Ecto neural progenitor cell (in vitro differentiated cells): Measurements from ENCODE around the gene MED12.

Experiments used
- DNase-seq: peaks from one replicate; pipeline ENCODE4 v3.0.0-alpha.2; 2018; ENCODE audit warnings: low spot score

Gene MED12

DNA sequence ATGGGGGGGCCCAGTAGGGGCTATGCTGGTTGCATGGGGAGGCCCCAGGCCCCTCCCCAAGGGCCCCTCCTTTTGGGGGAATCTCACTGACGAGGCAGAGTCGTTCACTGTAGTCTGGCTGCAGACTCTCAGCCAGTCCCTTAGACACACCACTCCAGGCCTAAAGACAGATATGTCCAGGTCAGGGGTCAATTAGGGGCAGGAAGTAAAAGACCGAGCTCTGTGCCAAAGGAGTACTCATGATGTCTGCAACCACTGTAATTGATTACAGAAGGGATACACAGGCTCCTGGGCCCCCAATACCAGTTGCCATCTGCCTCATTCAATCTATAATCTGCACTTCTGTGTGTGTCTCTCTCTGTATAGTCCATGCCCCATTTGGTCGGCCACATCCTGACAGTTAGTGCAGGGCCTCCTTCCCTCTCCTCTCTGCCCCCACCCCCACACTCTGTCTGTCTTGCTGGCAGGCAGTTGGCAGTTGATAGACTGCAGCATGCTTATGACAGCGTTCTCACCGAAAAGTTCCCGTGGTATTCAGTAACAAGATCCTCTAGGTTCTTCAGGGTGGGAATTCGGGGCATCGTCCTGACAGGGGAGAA is 10.5 kb upstream of the MED12 start:
- no peak for DNase-seq

GRCh38 chrX:71109051-71109450 is 9.3 kb upstream of the MED12 start:
- no peak for DNase-seq

- no peak for DNase-seq
Measured at GRCh38 chrX:71111141-71111843, 7.1 kb upstream of the MED12 start, which contains the start of gene IL2RG. IL2RG (minus strand) TSS chrX:71111577; CDS start chrX:71111539, 38 bp downstream.

GRCh38 chrX:71111921-71112431 is 6.4 kb upstream of the MED12 start:
- no peak for DNase-seq

DNA sequence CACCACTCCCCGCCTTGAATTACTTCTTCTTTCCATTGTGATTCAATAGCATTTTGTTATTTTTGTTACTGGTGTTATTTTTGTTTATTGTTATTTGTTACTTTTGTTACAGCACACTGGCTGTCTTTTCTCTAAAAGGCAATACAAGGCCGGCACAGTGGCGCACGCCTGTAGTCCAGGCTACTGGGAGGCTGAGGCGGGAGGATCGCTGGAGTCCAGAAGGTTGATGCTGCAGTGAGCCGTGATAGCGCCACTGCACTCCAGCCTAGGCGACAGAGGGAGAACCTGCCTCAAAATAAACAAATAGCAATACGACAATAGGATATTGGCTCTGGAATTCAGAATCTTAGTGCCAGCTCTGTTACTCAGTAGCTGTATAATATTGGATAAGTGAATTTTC is 1.0 kb upstream of the MED12 start:
- no peak for DNase-seq

GRCh38 chrX:71118985-71119535 is 664 bp downstream of the MED12 start:
- no peak for DNase-seq

GRCh38 chrX:71128166-71128833 is 9.9 kb downstream of the MED12 start:
- no peak for DNase-seq

DNA sequence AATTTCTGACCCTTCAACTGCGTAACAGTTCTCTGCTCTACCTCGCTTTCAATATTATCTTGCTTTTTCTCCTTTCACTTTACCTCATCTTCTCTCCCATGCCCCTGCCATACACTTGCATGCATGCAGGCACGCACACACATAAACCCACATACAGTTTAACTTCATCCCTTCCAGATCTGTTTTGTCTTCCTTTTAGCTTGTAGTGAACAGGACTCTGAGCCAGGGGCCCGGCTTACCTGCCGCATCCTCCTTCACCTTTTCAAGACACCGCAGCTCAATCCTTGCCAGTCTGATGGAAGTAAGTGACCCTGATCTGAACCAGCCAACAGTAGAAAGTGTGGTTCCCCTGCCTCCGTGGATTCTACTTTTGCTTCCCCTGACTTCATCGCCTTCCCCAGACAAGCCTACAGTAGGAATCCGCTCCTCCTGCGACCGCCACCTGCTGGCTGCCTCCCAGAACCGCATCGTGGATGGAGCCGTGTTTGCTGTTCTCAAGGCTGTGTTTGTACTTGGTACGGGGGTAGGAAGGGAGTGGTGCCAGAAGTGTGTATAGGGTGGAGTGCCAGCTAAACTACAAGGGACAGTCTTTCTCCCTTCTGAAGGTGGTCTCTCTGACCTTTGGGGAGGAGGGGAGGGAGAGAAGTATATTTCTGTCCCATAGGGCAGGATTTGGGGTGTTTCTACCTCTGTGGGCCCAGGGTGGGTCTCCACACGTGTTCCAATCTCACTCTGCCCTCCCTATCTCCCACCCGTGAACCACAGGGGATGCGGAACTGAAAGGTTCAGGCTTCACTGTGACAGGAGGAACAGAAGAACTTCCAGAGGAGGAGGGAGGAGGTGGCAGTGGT is 10.7 kb downstream of the MED12 start:
- peak; percentile 67 for DNase-seq

GRCh38 chrX:71131510-71131909 is 13.1 kb downstream of the MED12 start:
- DNase-seq = no peak

- DNase-seq = no peak
Measured at GRCh38 chrX:71140440-71140839, 22.0 kb downstream of the MED12 start.

GRCh38 chrX:71143508-71143907 is 25.1 kb downstream of the MED12 start:
- no peak for DNase-seq

GRCh38 chrX:71144651-71145050 is 26.3 kb downstream of the MED12 start, which contains the start of gene NLGN3:
NLGN3 (plus strand) TSS chrX:71144841; CDS start chrX:71147750, 2,909 bp downstream.
- peak; percentile 61 for DNase-seq

- DNase-seq = no peak
Measured at GRCh38 chrX:71147496-71148277, 29.3 kb downstream of the MED12 start.

DNA sequence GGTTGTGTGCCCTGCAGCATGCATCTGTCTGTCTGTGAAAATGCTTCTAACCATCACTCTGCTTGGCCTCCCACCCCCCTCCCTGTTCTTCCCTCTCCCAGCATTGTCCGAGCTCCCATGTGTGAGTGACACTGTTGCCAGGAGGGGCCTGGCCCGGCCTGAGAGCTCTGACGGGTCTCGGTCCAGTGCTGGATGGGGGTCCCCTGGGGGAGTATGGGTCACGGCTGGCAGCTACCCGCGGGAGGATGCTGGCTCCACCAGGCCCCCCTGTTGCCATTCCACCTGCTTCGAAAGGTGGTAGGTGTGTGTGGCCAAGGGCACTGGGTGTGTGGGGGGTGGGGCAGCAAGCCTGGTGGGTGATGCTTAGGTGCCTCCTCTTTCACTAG is 29.9 kb downstream of the MED12 start:
- DNase-seq = no peak

DNA sequence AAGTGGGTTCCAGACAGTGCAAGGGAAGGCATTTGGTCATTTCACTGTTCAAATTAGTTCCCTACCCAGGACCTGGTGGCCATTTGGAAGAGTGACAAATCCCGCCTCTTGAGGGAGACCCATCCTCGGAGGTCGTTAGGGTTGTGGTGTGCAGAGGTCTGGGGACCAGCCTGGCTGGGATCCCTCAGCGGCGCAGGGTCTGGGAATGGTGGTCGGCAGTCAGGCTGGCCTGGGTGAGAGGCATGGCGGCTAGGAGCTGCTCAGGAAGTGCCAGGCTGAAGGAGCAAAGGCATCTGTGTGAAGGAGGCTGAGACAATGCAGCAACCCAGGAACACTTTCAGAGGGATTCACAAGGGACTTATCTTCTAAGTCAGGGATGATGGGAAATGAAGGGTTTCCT is 33.0 kb downstream of the MED12 start:
- DNase-seq = no peak

DNA sequence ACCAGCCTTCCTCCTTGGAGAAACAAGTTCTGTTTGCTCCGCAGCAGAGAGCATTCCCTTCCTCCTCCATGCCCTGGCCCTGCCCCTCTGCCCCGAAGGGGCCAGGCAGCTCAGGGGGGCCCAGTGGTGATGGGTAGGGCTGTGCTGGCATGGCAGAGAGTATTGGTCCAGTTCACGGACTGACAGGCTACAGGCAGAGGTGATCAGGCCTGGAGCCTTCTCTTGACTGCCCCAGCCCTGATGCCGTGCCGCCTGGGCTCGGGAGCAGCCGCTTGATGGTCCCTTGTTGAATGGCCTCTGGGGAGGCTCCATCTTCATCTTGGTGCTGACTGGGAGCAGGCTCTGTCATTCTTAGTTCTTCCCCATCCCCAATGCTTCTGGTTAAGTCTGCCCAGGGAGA is 35.8 kb downstream of the MED12 start:
- DNase-seq = no peak

- no peak for DNase-seq
Measured at GRCh38 chrX:71154641-71155040, 36.2 kb downstream of the MED12 start.

GRCh38 chrX:71158603-71159002 is 40.2 kb downstream of the MED12 start:
- DNase-seq = no peak

- DNase-seq = no peak
Measured at GRCh38 chrX:71159335-71159734, 40.9 kb downstream of the MED12 start.

GRCh38 chrX:71160475-71160874 is 42.1 kb downstream of the MED12 start:
- DNase-seq = no peak

DNA sequence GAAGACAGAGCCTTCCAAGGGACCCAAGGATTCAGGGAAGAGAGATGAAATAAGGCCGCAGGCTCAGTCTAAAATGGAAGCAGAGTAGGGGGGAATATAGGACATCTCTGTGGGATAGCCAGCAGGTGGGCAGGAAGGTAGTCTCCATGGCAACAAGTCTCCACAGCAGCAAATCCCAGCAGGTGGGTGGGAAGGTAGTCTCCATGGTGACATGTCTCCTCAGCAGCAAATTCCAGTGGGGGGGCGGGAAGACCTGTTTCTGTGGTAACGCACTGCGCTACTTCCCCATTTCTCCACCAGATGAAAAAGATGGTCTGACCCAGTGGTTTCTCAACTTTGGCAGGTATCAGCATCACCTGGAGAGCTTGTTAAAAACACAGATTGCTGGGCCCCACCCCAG is 44.6 kb downstream of the MED12 start:
- DNase-seq = no peak
